H1 (cell line): ENCODE results near the gene P3R3URF. TPM values are rescaled to one million over a fixed set of nuclear protein-coding genes. Genes with fewer than 3 reads are reported as not detected.

ENCODE experiments used
- CTCF ChIA-PET: fragments of 300-600 bp; sonication (Branson Sonifier 250); formaldehyde crosslinking; loops from one replicate; lab custom pipeline; 2021; ENCODE audit not compliant: partially characterized antibody; lab: Charles Lee
- POLR2A ChIA-PET: fragments of 300-600 bp; sonication (Branson Sonifier 250); formaldehyde crosslinking; loops from one replicate; lab custom pipeline; 2021; ENCODE audit warnings: inconsistent platforms; ENCODE audit not compliant: partially characterized antibody; lab: Charles Lee
- DNase-seq, 2 experiments: peaks; one replicate each; pipeline versions ENCODE4 v3.0.0 to v3.0.0-alpha.2; 2010 to 2022; ENCODE audit warnings: low spot score in 2 of 2, low read depth in 1 of 2, mixed read lengths in 1 of 2
- FAIRE-seq: peaks from 2 replicates; lab custom pipeline; 2011; peaks lifted over from hg19 to GRCh38; lab: Jason Lieb, UNC
- H2AFZ ChIP-seq: 2 replicates; pipeline ENCODE4 v1.8.1; 2012; ENCODE audit warnings: low read length, inconsistent platforms
- H2AK5ac ChIP-seq: 2 replicates; pipeline ENCODE4 v1.6.1; 2013; ENCODE audit warnings: low read depth, low read length
- H2BK120ac ChIP-seq: replicated peaks from 2 replicates; pipeline ENCODE3; 2013; ENCODE audit warnings: low read depth, low read length, inconsistent platforms
- H2BK12ac ChIP-seq: 2 replicates; pipeline ENCODE4 v1.6.1; 2013; ENCODE audit warnings: low read depth, low read length
- H2BK15ac ChIP-seq: 2 replicates; pipeline ENCODE4 v1.6.1; 2013; ENCODE audit warnings: low read length
- H2BK20ac ChIP-seq: 2 replicates; pipeline ENCODE4 v1.6.1; 2013; ENCODE audit warnings: low read length
- H2BK5ac ChIP-seq: 2 replicates; pipeline ENCODE4 v1.6.1; 2013; ENCODE audit warnings: low read depth, low read length
- H3K14ac ChIP-seq: 2 replicates; pipeline ENCODE4 v1.6.1; 2013; ENCODE audit warnings: inconsistent platforms; ENCODE audit not compliant: insufficient read length
- H3K18ac ChIP-seq: 2 replicates; pipeline ENCODE4 v1.6.1; 2013; ENCODE audit warnings: low read length; ENCODE audit errors: extremely low read depth
- H3K23ac ChIP-seq: 2 replicates; pipeline ENCODE4 v1.6.1; 2013; ENCODE audit warnings: inconsistent platforms; ENCODE audit not compliant: insufficient read length
- H3K23me2 ChIP-seq: 2 replicates; pipeline ENCODE4 v1.6.1; 2013; ENCODE audit warnings: low read depth, low read length
- H3K27ac ChIP-seq: 2 replicates; pipeline ENCODE4 v1.6.1; 2011; ENCODE audit warnings: low read depth, low read length, inconsistent platforms
- H3K27me3 ChIP-seq, 4 experiments: replicated peaks in 1 of 4; 1 replicate in 1 of 4; 2 replicates in 3 of 4; pipeline versions ENCODE4 v1.6.1 to v1.8.1; 2011 to 2013; ENCODE audit warnings: low read length in 3 of 4, mild to moderate bottlenecking in 3 of 4, inconsistent platforms in 2 of 4, mixed read lengths in 2 of 4, moderate library complexity in 1 of 4; ENCODE audit not compliant: control insufficient read depth in 3 of 4, insufficient read depth in 3 of 4; ENCODE audit errors: extremely low read depth in 1 of 4
- H3K36me3 ChIP-seq, 4 experiments: 2 replicates each; pipeline versions ENCODE4 v1.6.1 to v1.8.1; 2011 to 2013; ENCODE audit warnings: mild to moderate bottlenecking in 4 of 4, low read length in 3 of 4, moderate library complexity in 2 of 4, control low read depth in 1 of 4, inconsistent platforms in 1 of 4; ENCODE audit not compliant: insufficient read depth in 4 of 4, control insufficient read depth in 2 of 4
- H3K4ac ChIP-seq: replicated peaks from 2 replicates; pipeline ENCODE3; 2013; ENCODE audit warnings: low read length, low read depth, mixed read lengths, inconsistent platforms; ENCODE audit not compliant: insufficient read length
- H3K4me1 ChIP-seq, 4 experiments: replicated peaks in 1 of 4; 1 replicate in 1 of 4; 2 replicates in 3 of 4; pipeline versions ENCODE4 v1.6.1 to v1.8.1; 2011 to 2013; ENCODE audit warnings: low read length in 3 of 4, inconsistent platforms in 2 of 4, mixed read lengths in 1 of 4; ENCODE audit not compliant: insufficient read depth in 4 of 4, control insufficient read depth in 3 of 4
- H3K4me2 ChIP-seq, 2 experiments: 2 replicates each; pipeline versions ENCODE4 v1.6.1 to v1.8.1; 2011 to 2013; ENCODE audit warnings: low read depth in 2 of 2, low read length in 2 of 2, control low read depth in 1 of 2, inconsistent platforms in 1 of 2, mild to moderate bottlenecking in 1 of 2; ENCODE audit not compliant: insufficient read depth in 1 of 2
- H3K4me3 ChIP-seq, 4 experiments: fragments of 200-600, 300-600 bp in 1 of 4; sonication (generic), shearing (Covaris generic), sonication (Bioruptor Twin) in 1 of 4; 2 replicates each; pipeline versions ENCODE4 v1.5.1 to v1.8.1; 2011 to 2016; ENCODE audit warnings: low read length in 4 of 4, low read depth in 3 of 4, control low read depth in 2 of 4, inconsistent platforms in 2 of 4, mild to moderate bottlenecking in 2 of 4, mixed read lengths in 1 of 4, moderate library complexity in 1 of 4; ENCODE audit not compliant: insufficient read depth in 2 of 4; ENCODE audit errors: extremely low read depth in 1 of 4
- H3K56ac ChIP-seq: replicated peaks from 2 replicates; pipeline ENCODE3; 2013; ENCODE audit warnings: low read depth, mild to moderate bottlenecking, mixed read lengths, low read length, inconsistent platforms; ENCODE audit not compliant: insufficient read length
- H3K79me1 ChIP-seq: 2 replicates; pipeline ENCODE4 v1.6.1; 2013; ENCODE audit warnings: low read depth, low read length, control low read depth
- H3K79me2 ChIP-seq, 2 experiments: 2 replicates each; pipeline versions ENCODE4 v1.6.1 to v1.8.1; 2012 to 2013; ENCODE audit warnings: low read length in 2 of 2, mild to moderate bottlenecking in 2 of 2, inconsistent platforms in 1 of 2; ENCODE audit not compliant: insufficient read depth in 2 of 2, control insufficient read depth in 1 of 2
- H3K9ac ChIP-seq, 4 experiments: replicated peaks in 1 of 4; 1 replicate in 1 of 4; 2 replicates in 3 of 4; pipeline versions ENCODE4 v1.6.1 to v1.8.1; 2011 to 2013; ENCODE audit warnings: low read depth in 3 of 4, low read length in 3 of 4, control low read depth in 2 of 4, mild to moderate bottlenecking in 2 of 4, moderate library complexity in 2 of 4, inconsistent platforms in 1 of 4; ENCODE audit errors: extremely low read depth in 1 of 4
- H3K9me3 ChIP-seq, 2 experiments: 2 replicates each; pipeline versions ENCODE4 v1.6.1 to v1.8.1; 2012 to 2013; ENCODE audit warnings: mild to moderate bottlenecking in 2 of 2, moderate library complexity in 2 of 2, control low read depth in 1 of 2, inconsistent platforms in 1 of 2, low read depth in 1 of 2, low read length in 1 of 2, mixed read lengths in 1 of 2; ENCODE audit not compliant: insufficient read depth in 2 of 2
- H4K20me1 ChIP-seq, 2 experiments: replicated peaks in 1 of 2; 2 replicates each; pipeline versions ENCODE3 to v1.8.1; 2011 to 2013; ENCODE audit warnings: inconsistent platforms in 2 of 2, low read length in 2 of 2, mild to moderate bottlenecking in 1 of 2; ENCODE audit not compliant: insufficient read depth in 2 of 2, control insufficient read depth in 1 of 2
- H4K5ac ChIP-seq: 2 replicates; pipeline ENCODE4 v1.6.1; 2013; ENCODE audit warnings: low read length, low read depth, mixed read lengths, inconsistent platforms; ENCODE audit not compliant: insufficient read length
- H4K8ac ChIP-seq: 2 replicates; pipeline ENCODE4 v1.8.0; 2013; ENCODE audit warnings: mild to moderate bottlenecking, moderate library complexity, low read length, inconsistent platforms; ENCODE audit not compliant: insufficient read depth; ENCODE audit errors: extremely low read depth
- H4K91ac ChIP-seq: replicated peaks from 2 replicates; pipeline ENCODE3; 2013; ENCODE audit warnings: low read length, mixed read lengths, inconsistent platforms; ENCODE audit not compliant: insufficient read length
- POLR2AphosphoS5 ChIP-seq: IDR thresholded peaks from 2 replicates; pipeline ENCODE4 v1.6.1; 2011; ENCODE audit warnings: low read depth, low read length
- WGBS, 2 experiments: shearing (Covaris generic) in 1 of 2; methylation state at CpG; one replicate each; pipeline versions ENCODE4 v1.1.6 to v1.1.7; 2013 to 2015; ENCODE audit warnings: low lambda C conversion rate in 2 of 2, mixed read lengths in 2 of 2, inconsistent platforms in 1 of 2, low coverage in 1 of 2, missing lambda C conversion rate in 1 of 2; ENCODE audit not compliant: insufficient replicate concordance in 2 of 2, insufficient coverage in 1 of 2, insufficient read length in 1 of 2; ENCODE audit errors: extremely low coverage in 1 of 2, missing lambda C conversion rate in 1 of 2; 5-methylcytosine and 5-hydroxymethylcytosine counted together
- polyA plus RNA-seq, 7 experiments: library from polyadenylated mRNA; depleted of rRNA in 3 of 7; stranded (reverse) in 5 of 7; unstranded in 2 of 7; fragments of >200 nt in 5 of 7; fragments of 200-250 nt in 2 of 7; gene quantifications; 1 replicate in 5 of 7; 2 replicates in 1 of 7; 4 replicates in 1 of 7; pipeline versions ENCODE4 v1.2.1 to v1.2.3, GENCODE V29; 2011 to 2013; ENCODE audit warnings: missing spikeins in 2 of 7, mixed read lengths in 2 of 7
- total RNA-seq: library from RNA; stranded (reverse); fragmentation: NEBNext Ultra II Directional; extraction: Animal tissue kit (Norgen Biotek cat#: 25700); gene quantifications from 2 replicates; pipeline ENCODE4 v1.2.1, GENCODE V29; 2021

P3R3URF gene
- total and polyA plus RNA-seq, 2 of the 8 experiments (the other 6 are each of a cell fraction or from before 2014, with no cell fraction given) = not detected

GRCh38 chr1:46153228-46153627 is 23.1 kb downstream of the P3R3URF start:
- Histone ChIP-seq H2BK20ac (no peak overlapping the region), H3K4me3 (no peak overlapping the region), H3K18ac (no peak overlapping the region), H4K20me1 (no peaks in the 10 kb centered on the region), H2BK120ac (no peak overlapping the region), H3K56ac (no peak overlapping the region), H3K4me1 (no peaks in the 10 kb centered on the region), H2AK5ac (no peak overlapping the region), H2AFZ (no peak overlapping the region), H3K27ac (no peak overlapping the region), H3K4ac (no peak overlapping the region), H3K36me3 (no peaks in the 10 kb centered on the region), H3K9me3 (no peaks in the 10 kb centered on the region), H3K14ac (no peak overlapping the region), H3K79me1 (no peaks in the 10 kb centered on the region), H4K91ac (no peak overlapping the region), H3K23ac (no peak overlapping the region), H3K27me3 (no peaks in the 10 kb centered on the region), H3K23me2 (no peaks in the 10 kb centered on the region), H2BK5ac (no peak overlapping the region), H2BK12ac (no peak overlapping the region), H2BK15ac (no peak overlapping the region), H3K79me2 (no peaks in the 10 kb centered on the region), H3K4me2 (no peak overlapping the region), H3K9ac (no peak overlapping the region), H4K8ac (no peak overlapping the region), H4K5ac (no peak overlapping the region)
- DNase-seq (no peak), FAIRE-seq (no peak)
- POLR2A ChIA-PET = no interaction called here
- CTCF ChIA-PET = no interaction called here
- 95% methylated on average over 1 of the region's 1 CpG; no CpG with 5 or more reads in 1 of the 2 experiments for WGBS, 2 experiments
- no peak for TF ChIP-seq POLR2AphosphoS5
